Panc1 (cell line): ENCODE data around the gene FUT3. TPM values are rescaled to one million over a fixed set of nuclear protein-coding genes. Genes with fewer than 3 reads are reported as not detected.

Source experiments
- ATAC-seq: fragments of 200-7000 bp; cut with Tn5 transposase; 2 replicates; pipeline ENCODE4 v1.9.1; 2020; ENCODE audit warnings: mild to moderate bottlenecking, moderate library complexity
- BruUV-seq: library from RNA; stranded (reverse); fragments of 400-500 nt; replicated peaks from 2 replicates; lab custom pipeline; 2021; lab: Mats Ljungman, UMichigan
- CTCF ChIA-PET: fragments of 300-600 bp; sonication (Branson Sonifier 250); formaldehyde crosslinking; loops from one replicate; lab custom pipeline; 2022; ENCODE audit warnings: antibody characterized with exemption; lab: Charles Lee
- POLR2A ChIA-PET: fragments of 300-600 bp; sonication (Branson Sonifier 250); formaldehyde crosslinking; loops from one replicate; lab custom pipeline; 2022; ENCODE audit warnings: antibody characterized with exemption; lab: Charles Lee
- DNase-seq: peaks from one replicate; pipeline ENCODE4 v3.0.0-alpha.2; 2010; ENCODE audit warnings: low read depth, low spot score
- H3K27ac ChIP-seq: 2 replicates; pipeline ENCODE4 v1.5.1; 2011; ENCODE audit warnings: mild to moderate bottlenecking, low read length, inconsistent platforms
- H3K27me3 ChIP-seq: fragments of 200-500 bp; sonication (Bioruptor generic); 2 replicates; pipeline ENCODE4 v1.6.0; 2014; ENCODE audit warnings: low read length, inconsistent platforms; ENCODE audit not compliant: control insufficient read depth, insufficient read depth
- H3K36me3 ChIP-seq: fragments of 200-500 bp; sonication (Bioruptor generic); 2 replicates; pipeline ENCODE4 v1.5.1; 2014; ENCODE audit warnings: inconsistent platforms, mild to moderate bottlenecking, low read length, moderate library complexity; ENCODE audit not compliant: control insufficient read depth, insufficient read depth
- H3K4me1 ChIP-seq: 2 replicates; pipeline ENCODE4 v1.5.1; 2011; ENCODE audit warnings: inconsistent platforms, mild to moderate bottlenecking, low read length, moderate library complexity; ENCODE audit not compliant: control insufficient read depth, insufficient read depth
- H3K4me3 ChIP-seq, 2 experiments: 2 replicates each; pipeline ENCODE4 v1.5.1; 2011 to 2012; ENCODE audit warnings: low read depth in 2 of 2, low read length in 2 of 2, mild to moderate bottlenecking in 2 of 2, inconsistent platforms in 1 of 2, moderate library complexity in 1 of 2
- H3K9me3 ChIP-seq: fragments of 200-500 bp; sonication (Bioruptor generic); 2 replicates; pipeline ENCODE4 v1.5.1; 2014; ENCODE audit warnings: low read depth, mild to moderate bottlenecking, inconsistent platforms, low read length, moderate library complexity; ENCODE audit not compliant: control insufficient read depth, insufficient read depth
- POLR2AphosphoS5 ChIP-seq: IDR thresholded peaks from 2 replicates; pipeline ENCODE4 v1.6.1; 2012; ENCODE audit warnings: mild to moderate bottlenecking, low read depth, low read length, moderate library complexity
- SIN3A ChIP-seq: IDR thresholded peaks from 2 replicates; pipeline ENCODE4 v1.6.1; 2012; ENCODE audit warnings: low read depth, mild to moderate bottlenecking, low read length, moderate library complexity, borderline replicate concordance; ENCODE audit not compliant: insufficient read depth
- TCF7L2 ChIP-seq: IDR thresholded peaks from 2 replicates; pipeline ENCODE4 v1.6.1; 2011; ENCODE audit warnings: mild to moderate bottlenecking, low read depth, low read length, inconsistent platforms
- in situ Hi-C: cut with HindIII; loops from 2 replicates; pipeline ENCODE4 v1.10.0; 2016; ENCODE audit warnings: low sequenced_read_pairs, low pct_unique_long_range_greater_than_20kb
- intact Hi-C: fragments of 100-400 bp; cut with micrococcal nuclease; formaldehyde crosslinking; loops from one replicate; pipeline ENCODE4 v1.10.0; 2022; ENCODE audit not compliant: unreplicated experiment
- total RNA-seq: library from RNA; stranded (reverse); gene quantifications from one replicate; pipeline ENCODE4 v1.2.1, GENCODE V29; 2021; ENCODE audit not compliant: unreplicated experiment
- TF ChIP-seq, protein P1 (sequence below), 2 experiments: IDR thresholded peaks; 2 replicates each; pipeline ENCODE4 v1.6.1; 2011 to 2012; ENCODE audit warnings: low read depth in 2 of 2, control low read depth in 1 of 2, low read length in 1 of 2, mild to moderate bottlenecking in 1 of 2, moderate library complexity in 1 of 2; ENCODE audit not compliant: insufficient read depth in 1 of 2
- TF ChIP-seq, protein P2 (sequence below): fragments of 450-650 bp; IDR thresholded peaks from 2 replicates; pipeline ENCODE4 v1.5.1; 2017; ENCODE audit warnings: mild to moderate bottlenecking

The FUT3 gene
- total RNA-seq, 1 experiment from 2014 or later = 0.36 TPM

DNA sequence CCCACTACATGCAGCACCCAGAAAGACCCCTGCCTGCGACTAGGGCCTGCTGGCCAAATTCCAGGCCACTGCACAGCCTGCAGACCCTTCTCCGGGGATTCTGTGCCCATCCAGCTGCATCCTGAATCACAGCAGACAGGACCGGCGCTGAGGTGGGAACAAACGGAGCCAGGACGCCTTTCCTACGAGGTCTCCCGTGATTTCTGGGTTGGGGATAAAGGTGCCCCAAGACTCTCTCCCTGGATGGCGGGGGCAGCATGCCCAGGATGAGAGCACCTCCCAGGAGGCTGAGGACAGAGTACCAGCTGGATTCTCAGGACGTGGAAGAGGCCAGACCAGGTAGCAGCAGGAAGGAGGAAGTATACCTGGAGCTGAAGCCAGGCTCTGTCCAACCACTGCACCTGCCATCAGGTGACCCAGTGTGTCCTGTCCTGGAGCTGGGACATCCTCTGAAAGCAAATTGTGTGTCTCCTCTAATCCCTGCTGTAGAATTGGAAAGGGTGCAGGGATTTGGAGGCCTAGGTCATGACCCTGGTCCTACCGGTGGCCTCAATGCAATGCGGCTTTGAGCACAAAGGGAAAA is 22.5 kb upstream of the FUT3 start:
- Histone ChIP-seq H3K27me3 (no peaks in the 10 kb centered on the region), H3K4me1 (no peaks in the 10 kb centered on the region), H3K9me3 (no peaks in the 10 kb centered on the region), H3K4me3 (no peak overlapping the region), H3K27ac (no peak overlapping the region), H3K36me3 (no peaks in the 10 kb centered on the region)
- CTCF ChIA-PET = no interaction called here
- no peak for ATAC-seq
- intact Hi-C loops (no loop called here), in situ Hi-C loops (no loop called here)
- no TSS peak for BruUV-seq
- POLR2A ChIA-PET = no interaction called here
- TF ChIP-seq, protein P1, sequence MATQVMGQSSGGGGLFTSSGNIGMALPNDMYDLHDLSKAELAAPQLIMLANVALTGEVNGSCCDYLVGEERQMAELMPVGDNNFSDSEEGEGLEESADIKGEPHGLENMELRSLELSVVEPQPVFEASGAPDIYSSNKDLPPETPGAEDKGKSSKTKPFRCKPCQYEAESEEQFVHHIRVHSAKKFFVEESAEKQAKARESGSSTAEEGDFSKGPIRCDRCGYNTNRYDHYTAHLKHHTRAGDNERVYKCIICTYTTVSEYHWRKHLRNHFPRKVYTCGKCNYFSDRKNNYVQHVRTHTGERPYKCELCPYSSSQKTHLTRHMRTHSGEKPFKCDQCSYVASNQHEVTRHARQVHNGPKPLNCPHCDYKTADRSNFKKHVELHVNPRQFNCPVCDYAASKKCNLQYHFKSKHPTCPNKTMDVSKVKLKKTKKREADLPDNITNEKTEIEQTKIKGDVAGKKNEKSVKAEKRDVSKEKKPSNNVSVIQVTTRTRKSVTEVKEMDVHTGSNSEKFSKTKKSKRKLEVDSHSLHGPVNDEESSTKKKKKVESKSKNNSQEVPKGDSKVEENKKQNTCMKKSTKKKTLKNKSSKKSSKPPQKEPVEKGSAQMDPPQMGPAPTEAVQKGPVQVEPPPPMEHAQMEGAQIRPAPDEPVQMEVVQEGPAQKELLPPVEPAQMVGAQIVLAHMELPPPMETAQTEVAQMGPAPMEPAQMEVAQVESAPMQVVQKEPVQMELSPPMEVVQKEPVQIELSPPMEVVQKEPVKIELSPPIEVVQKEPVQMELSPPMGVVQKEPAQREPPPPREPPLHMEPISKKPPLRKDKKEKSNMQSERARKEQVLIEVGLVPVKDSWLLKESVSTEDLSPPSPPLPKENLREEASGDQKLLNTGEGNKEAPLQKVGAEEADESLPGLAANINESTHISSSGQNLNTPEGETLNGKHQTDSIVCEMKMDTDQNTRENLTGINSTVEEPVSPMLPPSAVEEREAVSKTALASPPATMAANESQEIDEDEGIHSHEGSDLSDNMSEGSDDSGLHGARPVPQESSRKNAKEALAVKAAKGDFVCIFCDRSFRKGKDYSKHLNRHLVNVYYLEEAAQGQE (IDR thresholded peaks at IDR 0.05; ENCODE audit: insufficient read depth in 1 of 2, low read depth in 2 of 2, low read length in 1 of 2) = no peak
- DNase-seq = no peak

DNA sequence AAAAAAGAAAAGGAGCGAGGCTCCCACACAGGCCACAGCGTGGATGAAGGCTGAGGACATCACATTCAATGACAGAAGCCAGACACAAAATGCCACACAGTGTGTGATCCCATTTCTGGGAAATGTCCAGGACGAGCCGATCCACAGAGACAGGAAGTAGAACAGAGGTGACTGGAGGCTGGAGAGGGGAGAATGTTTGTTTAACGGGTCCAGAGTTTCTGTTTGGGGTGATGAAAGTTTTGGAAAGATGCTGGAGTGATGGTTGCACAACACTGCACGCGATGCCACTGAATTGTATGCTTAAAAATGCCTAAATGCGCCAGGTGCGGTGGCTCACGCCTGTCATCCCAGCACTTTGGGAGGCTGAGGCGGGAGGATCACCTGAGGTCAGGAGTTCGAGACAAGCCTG is 19.7 kb upstream of the FUT3 start:
- intact Hi-C loops = no loop called here
- DNase-seq (no peak), ATAC-seq (no peak)
- BruUV-seq = no TSS peak
- Histone ChIP-seq H3K4me1 (no peaks in the 10 kb centered on the region), H3K36me3 (no peaks in the 10 kb centered on the region), H3K27ac (no peak overlapping the region), H3K27me3 (no peaks in the 10 kb centered on the region), H3K9me3 (no peaks in the 10 kb centered on the region), H3K4me3 (no peak overlapping the region)
- no peak for TF ChIP-seq TCF7L2
- TF ChIP-seq, protein P1 (IDR thresholded peaks at IDR 0.05; ENCODE audit: insufficient read depth in 1 of 2, low read depth in 2 of 2, low read length in 1 of 2) = no peak
- TF ChIP-seq, protein P2, sequence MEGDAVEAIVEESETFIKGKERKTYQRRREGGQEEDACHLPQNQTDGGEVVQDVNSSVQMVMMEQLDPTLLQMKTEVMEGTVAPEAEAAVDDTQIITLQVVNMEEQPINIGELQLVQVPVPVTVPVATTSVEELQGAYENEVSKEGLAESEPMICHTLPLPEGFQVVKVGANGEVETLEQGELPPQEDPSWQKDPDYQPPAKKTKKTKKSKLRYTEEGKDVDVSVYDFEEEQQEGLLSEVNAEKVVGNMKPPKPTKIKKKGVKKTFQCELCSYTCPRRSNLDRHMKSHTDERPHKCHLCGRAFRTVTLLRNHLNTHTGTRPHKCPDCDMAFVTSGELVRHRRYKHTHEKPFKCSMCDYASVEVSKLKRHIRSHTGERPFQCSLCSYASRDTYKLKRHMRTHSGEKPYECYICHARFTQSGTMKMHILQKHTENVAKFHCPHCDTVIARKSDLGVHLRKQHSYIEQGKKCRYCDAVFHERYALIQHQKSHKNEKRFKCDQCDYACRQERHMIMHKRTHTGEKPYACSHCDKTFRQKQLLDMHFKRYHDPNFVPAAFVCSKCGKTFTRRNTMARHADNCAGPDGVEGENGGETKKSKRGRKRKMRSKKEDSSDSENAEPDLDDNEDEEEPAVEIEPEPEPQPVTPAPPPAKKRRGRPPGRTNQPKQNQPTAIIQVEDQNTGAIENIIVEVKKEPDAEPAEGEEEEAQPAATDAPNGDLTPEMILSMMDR = no peak
- TF ChIP-seq POLR2AphosphoS5 = no peak
- TF ChIP-seq SIN3A = no peak
- ChIA-PET CTCF (no interaction called here), POLR2A (no interaction called here)
- in situ Hi-C loops = no loop called here
